Omental fat pad (tissue), 4 donors: ENCODE measurements around the gene CSNK2A1. TPM values are rescaled to one million over a fixed set of nuclear protein-coding genes. Genes with fewer than 3 reads are reported as not detected.

Experiments used
- ATAC-seq: fragments of 150-250 bp; one replicate; pipeline ENCODE4 v1.9.1; 2016; ENCODE audit warnings: mild to moderate bottlenecking, moderate library complexity; ENCODE audit not compliant: low FRiP score
- DNase-seq: peaks from one replicate; pipeline ENCODE4 v3.0.0-alpha.2; 2019; ENCODE audit warnings: low spot score
- total RNA-seq, 4 donors: library from RNA; depleted of rRNA; stranded (reverse); fragments of >200 nt; gene quantifications; one replicate each; pipeline ENCODE4 v1.1.0, GENCODE V29; 2016
- TF ChIP-seq, protein P1 (sequence below), 3 donors: fragments of 450-650 bp; IDR thresholded peaks; one replicate each; pipeline ENCODE4 v1.5.1; 2016 to 2017; ENCODE audit warnings: antibody characterized with exemption in 3 of 3, mild to moderate bottlenecking in 3 of 3, moderate library complexity in 2 of 3

CSNK2A1 gene
- total RNA-seq, 4 donors from 2014 or later, result 67.3 to 94.8 (median 84.7) TPM

DNA sequence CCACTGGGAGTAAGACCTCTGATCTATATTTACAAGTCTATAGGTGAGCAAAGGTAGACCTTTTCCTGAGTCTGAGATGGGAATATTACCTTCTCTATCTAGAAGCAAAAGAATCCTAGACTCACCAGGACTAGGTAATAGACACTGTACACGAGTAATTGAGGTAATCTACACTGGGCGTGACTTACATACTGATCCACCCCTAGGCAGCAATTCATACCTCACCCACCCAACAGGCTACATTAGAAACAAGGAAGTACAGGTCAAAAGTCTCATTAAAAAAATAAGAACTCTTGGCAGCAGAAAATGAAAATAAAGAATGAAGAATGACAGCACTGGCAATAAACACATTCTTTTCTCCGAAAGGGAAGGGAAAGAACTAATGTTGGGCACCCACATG lies 7.6 kb downstream of the CSNK2A1 start:
- TF ChIP-seq, protein P1, sequence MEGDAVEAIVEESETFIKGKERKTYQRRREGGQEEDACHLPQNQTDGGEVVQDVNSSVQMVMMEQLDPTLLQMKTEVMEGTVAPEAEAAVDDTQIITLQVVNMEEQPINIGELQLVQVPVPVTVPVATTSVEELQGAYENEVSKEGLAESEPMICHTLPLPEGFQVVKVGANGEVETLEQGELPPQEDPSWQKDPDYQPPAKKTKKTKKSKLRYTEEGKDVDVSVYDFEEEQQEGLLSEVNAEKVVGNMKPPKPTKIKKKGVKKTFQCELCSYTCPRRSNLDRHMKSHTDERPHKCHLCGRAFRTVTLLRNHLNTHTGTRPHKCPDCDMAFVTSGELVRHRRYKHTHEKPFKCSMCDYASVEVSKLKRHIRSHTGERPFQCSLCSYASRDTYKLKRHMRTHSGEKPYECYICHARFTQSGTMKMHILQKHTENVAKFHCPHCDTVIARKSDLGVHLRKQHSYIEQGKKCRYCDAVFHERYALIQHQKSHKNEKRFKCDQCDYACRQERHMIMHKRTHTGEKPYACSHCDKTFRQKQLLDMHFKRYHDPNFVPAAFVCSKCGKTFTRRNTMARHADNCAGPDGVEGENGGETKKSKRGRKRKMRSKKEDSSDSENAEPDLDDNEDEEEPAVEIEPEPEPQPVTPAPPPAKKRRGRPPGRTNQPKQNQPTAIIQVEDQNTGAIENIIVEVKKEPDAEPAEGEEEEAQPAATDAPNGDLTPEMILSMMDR (IDR thresholded peaks at IDR 0.05), result no peak
- DNase-seq (no peak), ATAC-seq (no peak)

DNA sequence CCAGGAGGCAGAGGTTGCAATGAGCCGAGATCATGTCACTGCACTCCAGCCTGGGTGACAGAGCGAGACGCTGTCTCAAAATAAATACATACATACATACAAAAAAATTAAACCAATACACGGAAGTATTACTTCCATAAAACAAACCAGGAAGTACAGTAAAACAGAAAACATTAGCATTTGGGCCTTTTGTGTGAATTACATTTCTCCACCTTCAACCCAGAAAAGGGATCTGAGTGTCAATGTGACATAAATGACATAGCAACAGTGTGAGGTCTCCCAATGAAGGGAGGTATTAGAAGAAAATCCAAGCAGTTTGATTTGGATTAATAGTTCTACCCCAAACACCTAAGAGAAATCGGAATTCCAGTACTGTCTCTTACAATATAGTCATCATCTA lies 10.1 kb downstream of the CSNK2A1 start:
- no peak for ATAC-seq
- TF ChIP-seq, protein P1 (IDR thresholded peaks at IDR 0.05), result no peak

DNA sequence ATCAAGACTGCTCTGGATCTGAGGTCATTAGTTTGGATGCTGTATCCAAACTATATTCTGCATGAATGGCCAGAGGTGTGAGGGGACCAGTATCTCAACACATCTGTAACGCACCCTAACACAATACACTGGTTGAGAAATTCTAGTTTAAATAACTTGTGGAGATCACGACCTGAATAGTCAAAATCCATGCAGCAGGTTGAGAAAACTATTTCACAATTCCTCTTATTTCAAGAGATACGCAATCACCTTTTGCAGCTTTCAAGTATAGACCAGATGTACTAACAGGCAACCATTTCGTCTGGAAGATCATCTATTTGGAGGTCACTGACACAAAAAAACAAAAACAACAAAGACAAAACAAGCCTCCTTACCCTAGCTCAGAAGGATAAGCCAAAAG lies 11.1 kb downstream of the CSNK2A1 start:
- TF ChIP-seq, protein P1 (IDR thresholded peaks at IDR 0.05), result no peak
- ATAC-seq (no peak), DNase-seq (no peak)

More for the DNA sequence above, 10.1 kb downstream of the CSNK2A1 start:
- DNase-seq, result no peak

GRCh38 chr20:531608-532007 lies 12.0 kb downstream of the CSNK2A1 start:
- ATAC-seq, result no peak
- TF ChIP-seq, protein P1 (IDR thresholded peaks at IDR 0.05), result no peak
- no peak for DNase-seq

GRCh38 chr20:530321-530720 lies 13.3 kb downstream of the CSNK2A1 start:
- TF ChIP-seq, protein P1 (IDR thresholded peaks at IDR 0.05), result no peak
- DNase-seq, result no peak
- ATAC-seq, result no peak

GRCh38 chr20:528923-529604 lies 14.5 kb downstream of the CSNK2A1 start:
- ATAC-seq, result no peak
- DNase-seq, result no peak
- TF ChIP-seq, protein P1 (IDR thresholded peaks at IDR 0.05), result no peak

- ATAC-seq (no peak), DNase-seq (no peak)
- TF ChIP-seq, protein P1 (IDR thresholded peaks at IDR 0.05), result no peak
Measured at GRCh38 chr20:527571-527886, 16.1 kb downstream of the CSNK2A1 start.
